Stomach (tissue), 4 donors: ENCODE results near the gene SCGB1C2.

Experiments used
- CTCF ChIP-seq, 7 experiments: fragments of 450-650 bp in 4 of 7; fragments of 200-600 bp in 3 of 7; sonication (generic) in 3 of 7; IDR thresholded peaks; one replicate each; pipeline ENCODE4 v1.5.1; 2016 to 2019; ENCODE audit warnings: antibody characterized with exemption in 7 of 7, control low read depth in 2 of 7, mild to moderate bottlenecking in 1 of 7
- EP300 ChIP-seq: sonication (generic); formaldehyde crosslinking; IDR thresholded peaks from one replicate; pipeline ENCODE4 v1.6.1; 2017; ENCODE audit warnings: antibody characterized with exemption
- POLR2A ChIP-seq, 4 donors: fragments of 450-650 bp; IDR thresholded peaks; one replicate each; pipeline ENCODE4 v1.6.1; 2016; ENCODE audit warnings: antibody characterized with exemption in 4 of 4, control low read depth in 2 of 4, mild to moderate bottlenecking in 1 of 4, moderate library complexity in 1 of 4

GRCh38 chr17:159609-160008, 22.2 kb downstream of the SCGB1C2 start:
- TF ChIP-seq CTCF (IDR thresholded peaks at IDR 0.05) (no peak), EP300 (no peak), POLR2A (IDR thresholded peaks at IDR 0.05) (no peak)
